HG02571 (cell line): ENCODE measurements around the gene MICALL2.

Source experiments
- ATAC-seq: cut with Tn5 transposase; IDR thresholded peaks from one replicate; pipeline ENCODE4 v1.9.1; 2021; ENCODE audit warnings: mild to moderate bottlenecking, moderate library complexity; ENCODE audit not compliant: unreplicated experiment

The MICALL2 gene

GRCh38 chr7:1434891-1435670, 24.2 kb downstream of the MICALL2 start:
- no peak for ATAC-seq

GRCh38 chr7:1434165-1434718, 25.0 kb downstream of the MICALL2 start:
- no peak for ATAC-seq

GRCh38 chr7:1433128-1433920, 25.9 kb downstream of the MICALL2 start:
- ATAC-seq = no peak

GRCh38 chr7:1432411-1433082, 26.7 kb downstream of the MICALL2 start:
- ATAC-seq = no peak

- ATAC-seq = no peak
Observed at GRCh38 chr7:1431634-1432380, 27.5 kb downstream of the MICALL2 start.

- ATAC-seq = no peak
Observed at GRCh38 chr7:1431226-1431625, 28.0 kb downstream of the MICALL2 start.

GRCh38 chr7:1430056-1430845, 29.0 kb downstream of the MICALL2 start:
- no peak for ATAC-seq

- no peak for ATAC-seq
Observed at GRCh38 chr7:1428941-1429501, 30.2 kb downstream of the MICALL2 start.

GRCh38 chr7:1427064-1427657, 32.1 kb downstream of the MICALL2 start:
- ATAC-seq = no peak

- ATAC-seq = no peak
Observed at GRCh38 chr7:1426474-1426873, 32.8 kb downstream of the MICALL2 start.

- no peak for ATAC-seq
Observed at GRCh38 chr7:1425292-1426136, 33.8 kb downstream of the MICALL2 start.

GRCh38 chr7:1424041-1424440, 35.2 kb downstream of the MICALL2 start:
- no peak for ATAC-seq

- ATAC-seq = no peak
Observed at GRCh38 chr7:1423264-1423811, 35.9 kb downstream of the MICALL2 start.

GRCh38 chr7:1422512-1423263, 36.6 kb downstream of the MICALL2 start:
- no peak for ATAC-seq

GRCh38 chr7:1421946-1422345, 37.3 kb downstream of the MICALL2 start:
- no peak for ATAC-seq

- no peak for ATAC-seq
Observed at GRCh38 chr7:1421020-1421790, 38.1 kb downstream of the MICALL2 start.
